GM21717 (cell line): ENCODE results near the gene NOM1.

Experiments
- ATAC-seq: cut with Tn5 transposase; IDR thresholded peaks from one replicate; pipeline ENCODE4 v1.9.1; 2021; ENCODE audit warnings: mild to moderate bottlenecking, moderate library complexity; ENCODE audit not compliant: unreplicated experiment

Gene NOM1

DNA sequence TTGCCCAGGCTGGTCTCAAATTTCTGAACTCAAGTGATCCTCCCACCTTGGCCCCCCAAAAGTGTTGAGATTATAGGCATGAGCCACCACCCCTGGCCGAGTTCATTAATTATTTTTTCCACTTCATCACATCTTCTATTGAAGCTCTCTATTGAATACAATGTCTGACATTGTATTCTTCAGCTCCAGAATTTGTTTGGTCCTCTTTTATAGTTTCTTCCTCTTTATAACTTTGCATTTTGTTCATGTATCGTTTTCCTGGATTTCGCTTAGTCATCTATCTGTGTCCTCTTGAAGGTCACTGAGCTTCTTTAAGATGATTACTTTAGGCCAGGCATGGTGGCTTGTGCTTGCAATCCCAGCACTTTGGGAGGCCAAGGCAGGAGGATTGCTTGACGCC is 30.2 kb downstream of the NOM1 start:
- ATAC-seq, result no peak

DNA sequence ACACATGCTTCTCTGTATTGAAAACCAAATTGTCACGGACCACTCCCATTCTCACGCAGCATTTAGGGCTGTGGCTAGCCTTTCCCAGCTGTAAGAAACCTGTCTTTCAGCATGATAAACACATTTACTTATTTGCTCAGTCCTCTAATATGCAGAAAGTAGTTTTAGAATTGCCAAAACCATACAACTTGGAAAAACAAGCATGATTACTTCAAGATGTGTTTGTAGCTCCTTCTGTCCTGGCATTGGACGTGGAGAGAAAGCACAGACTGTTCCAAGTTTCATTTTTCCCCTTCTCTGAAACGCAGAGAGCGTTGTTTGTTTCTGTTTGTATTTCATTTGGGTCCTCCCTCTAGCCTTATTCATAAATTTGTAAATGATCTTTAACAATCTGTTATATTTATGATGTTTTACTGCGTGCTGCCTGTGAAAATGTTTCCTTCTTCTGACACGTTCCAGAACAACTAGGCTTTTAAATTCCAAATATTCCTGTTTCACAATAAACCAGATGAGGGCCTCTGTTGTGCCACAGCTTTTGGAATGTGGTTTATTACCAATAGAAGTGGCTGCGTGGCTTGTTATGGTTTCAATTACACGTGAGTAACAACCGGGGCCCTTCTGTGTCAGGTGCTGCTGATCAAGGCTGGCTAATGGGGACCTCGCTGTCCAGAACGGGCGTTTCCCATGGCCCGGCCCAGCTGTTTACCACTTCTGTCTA is 34.8 kb downstream of the NOM1 start:
- ATAC-seq, result no peak

DNA sequence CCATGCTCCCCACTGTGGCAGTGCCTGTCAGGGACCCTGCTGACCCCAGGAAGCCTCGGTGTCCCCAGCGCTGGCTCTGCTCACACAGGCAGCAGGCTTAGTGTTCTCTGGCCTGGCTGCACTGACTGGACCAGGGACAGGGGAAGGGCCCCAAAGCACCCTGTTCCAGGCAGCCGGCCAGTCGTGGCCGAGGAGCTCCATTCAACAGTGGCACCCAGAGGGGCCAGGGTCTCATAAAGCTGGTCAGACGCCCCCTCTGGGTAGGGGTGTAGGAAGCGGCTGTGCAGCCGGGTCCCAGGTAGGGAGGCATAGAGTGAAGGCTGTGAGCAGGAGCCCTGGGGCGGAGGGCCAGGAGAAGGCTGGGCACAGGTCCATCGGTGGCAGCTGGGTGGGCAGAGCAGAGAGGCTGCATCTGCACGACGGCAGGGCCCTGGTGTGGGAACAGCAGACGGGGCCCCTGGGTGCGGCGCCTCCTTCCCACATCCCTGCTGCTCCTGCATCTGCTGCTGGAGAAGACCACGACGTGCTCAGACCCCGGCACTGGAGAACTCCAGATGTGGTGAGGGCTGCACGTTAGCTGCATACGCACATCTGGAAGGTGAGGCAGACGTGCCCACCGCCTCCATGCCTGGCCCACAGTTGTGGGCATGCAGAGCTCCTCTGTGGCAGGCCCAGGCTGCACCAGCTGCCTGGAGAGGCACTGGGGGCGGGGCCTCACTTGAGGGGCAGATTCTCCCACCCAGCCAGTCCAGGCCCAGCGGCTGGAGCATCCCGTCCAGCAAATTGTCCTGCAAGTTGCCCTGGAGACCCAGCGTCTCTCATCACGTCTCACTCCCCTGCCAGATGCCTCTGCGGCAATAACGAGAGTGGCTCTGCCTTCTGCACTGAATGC is 35.8 kb downstream of the NOM1 start:
- ATAC-seq, result no peak

DNA sequence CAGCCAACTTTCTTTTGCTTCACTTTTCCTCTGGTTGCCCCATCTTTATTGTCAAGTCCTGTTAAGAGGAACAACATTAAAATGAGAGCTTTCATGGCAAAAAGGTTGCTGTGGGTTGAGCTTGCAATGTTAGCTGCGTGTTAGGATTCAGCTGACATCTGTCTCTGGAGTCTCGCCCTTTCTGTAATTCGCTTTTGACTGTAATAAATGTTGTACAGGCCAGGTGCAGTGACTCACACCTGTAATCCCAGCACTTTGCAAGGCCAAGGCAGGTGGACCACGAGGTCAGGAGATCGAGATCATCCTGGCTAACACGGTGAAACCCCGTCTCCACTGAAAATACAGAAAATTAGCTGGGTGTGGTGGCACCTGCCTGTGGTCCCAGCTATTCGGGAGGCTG is 36.9 kb downstream of the NOM1 start:
- ATAC-seq, result no peak

DNA sequence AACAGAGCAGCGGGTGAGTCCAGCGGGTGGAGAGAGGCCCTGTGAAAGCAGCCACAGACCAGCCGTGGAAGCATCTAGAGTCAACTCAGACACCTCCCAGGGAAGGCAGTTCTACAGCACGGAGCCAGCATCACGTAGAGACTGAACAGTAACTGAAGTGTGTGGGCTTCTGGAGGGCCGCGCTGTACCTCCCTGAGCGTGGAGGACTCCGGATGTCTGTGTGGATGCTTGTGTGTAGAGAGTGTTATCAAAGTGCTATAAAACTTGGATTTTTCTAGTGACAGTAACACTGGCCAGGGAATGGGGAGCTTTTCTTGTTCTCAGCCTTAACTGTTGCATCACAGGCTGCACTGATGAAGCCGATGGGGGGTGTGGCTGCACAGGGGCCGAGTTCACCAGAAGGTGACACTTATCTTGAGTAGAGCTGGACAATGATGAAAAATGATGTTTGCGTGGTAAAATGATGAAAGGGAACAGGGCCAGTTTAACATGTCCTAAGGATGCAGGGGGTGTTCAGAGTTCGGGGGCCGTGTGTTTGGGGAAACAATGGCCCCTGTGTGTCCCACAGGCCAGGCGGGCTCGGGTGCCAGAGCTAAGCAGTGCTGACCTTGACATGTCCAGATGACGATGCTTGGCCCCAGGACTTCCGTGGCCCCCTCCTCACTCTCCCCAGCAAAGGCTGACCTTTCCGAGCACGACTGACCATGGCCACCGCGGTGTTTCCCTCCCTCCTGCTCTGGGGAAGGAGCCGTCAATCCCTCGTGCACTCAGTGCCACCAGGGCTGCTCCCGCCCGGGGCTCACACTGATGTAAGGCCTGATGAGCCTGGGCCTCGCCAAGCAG is 39.1 kb downstream of the NOM1 start:
- no peak for ATAC-seq

DNA sequence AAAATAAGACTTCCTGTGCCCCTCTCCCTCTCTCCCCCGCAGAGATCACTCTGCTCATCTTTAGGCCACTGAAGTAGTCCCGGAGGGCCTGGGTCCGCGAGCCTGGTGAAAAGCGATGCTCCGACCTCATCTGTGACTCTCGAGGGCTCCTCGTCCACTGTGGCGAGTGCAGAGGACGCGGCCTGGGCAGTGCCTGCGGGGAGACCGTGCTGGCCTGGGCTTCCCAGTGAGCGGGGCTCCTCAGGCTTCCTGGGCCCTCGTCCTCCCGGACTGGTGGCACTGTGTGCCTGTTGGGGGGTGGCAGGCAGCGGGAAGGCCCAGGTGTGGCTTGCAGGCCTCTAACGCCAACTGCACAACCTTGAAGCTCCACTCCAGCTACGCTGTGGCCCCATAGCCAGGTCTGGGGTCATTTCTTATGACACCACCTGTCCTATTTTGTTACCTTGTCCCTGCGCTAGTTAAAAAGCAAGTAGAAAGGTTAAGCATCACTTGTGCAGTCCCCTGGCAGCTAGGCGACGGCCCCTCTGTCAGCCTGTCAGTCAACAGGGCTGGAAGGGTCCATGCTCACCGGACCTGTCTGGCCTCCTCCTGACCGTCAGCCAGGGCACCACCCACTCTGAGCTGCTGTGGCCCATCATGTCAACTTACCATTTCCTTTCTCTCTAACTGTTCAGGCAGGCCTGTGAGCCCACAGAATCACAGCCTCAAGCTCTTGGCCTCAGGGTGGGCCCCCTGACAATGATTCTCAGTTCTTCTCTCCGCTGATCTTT is 40.4 kb downstream of the NOM1 start:
- no peak for ATAC-seq

DNA sequence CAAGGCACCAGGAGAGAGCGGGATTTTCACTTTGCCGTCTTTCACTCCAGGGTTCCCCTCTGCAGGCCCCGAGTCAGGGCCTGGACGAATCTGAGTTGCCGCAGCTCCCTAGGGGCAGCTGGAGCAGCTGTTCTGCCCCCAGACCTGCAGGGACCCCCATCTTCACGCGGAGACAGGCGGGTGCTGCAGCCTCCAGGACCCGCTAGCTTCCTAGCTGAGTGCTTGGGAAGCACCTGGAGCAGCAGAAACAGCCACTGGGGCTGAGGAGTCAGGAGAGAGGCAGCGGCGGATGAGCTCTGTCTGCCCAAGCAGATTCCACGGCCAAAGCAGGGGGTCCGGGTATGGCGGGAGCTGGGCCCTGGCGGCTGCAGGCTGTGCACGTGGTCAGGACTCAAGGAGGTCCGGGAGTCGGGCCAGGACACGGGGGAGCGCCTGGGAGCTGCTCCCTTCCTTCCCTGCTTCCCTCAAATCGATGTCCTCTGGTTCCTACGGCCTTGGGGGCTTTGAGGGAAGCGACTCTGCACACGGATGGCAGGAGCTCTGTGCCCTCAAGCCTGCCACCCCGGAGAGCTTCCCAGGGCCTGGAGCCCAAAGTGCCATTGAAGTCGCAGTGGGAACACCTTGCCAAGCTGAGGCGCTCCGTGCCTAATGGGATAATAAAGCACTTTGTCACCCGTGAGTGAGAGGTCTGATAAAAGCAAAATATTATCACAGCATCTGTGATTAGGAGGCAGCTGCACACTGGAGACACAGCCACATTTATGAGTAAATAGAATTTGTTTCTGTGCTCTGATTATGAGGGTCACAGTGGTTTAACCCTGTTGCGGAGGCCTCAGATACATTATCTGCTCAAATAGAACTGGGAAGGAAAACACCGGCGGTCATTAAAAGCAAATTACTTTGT is 43.8 kb downstream of the NOM1 start:
- no peak for ATAC-seq

DNA sequence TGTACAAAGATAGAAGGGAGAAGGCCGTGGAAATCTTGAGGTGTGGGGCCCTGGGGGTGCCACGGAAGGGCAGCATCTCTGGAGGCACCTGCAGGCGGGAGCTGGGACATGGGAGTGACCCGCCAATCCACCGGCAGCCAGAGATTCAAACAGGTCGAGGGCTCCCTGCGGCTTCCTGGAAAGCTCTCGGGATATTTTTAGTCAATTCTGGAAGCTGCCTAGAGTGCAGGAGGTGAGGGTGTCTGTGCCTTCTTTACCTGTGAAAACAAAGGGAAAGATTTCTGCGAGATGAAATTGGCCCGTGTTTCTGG is 44.4 kb downstream of the NOM1 start:
- ATAC-seq, result no peak

DNA sequence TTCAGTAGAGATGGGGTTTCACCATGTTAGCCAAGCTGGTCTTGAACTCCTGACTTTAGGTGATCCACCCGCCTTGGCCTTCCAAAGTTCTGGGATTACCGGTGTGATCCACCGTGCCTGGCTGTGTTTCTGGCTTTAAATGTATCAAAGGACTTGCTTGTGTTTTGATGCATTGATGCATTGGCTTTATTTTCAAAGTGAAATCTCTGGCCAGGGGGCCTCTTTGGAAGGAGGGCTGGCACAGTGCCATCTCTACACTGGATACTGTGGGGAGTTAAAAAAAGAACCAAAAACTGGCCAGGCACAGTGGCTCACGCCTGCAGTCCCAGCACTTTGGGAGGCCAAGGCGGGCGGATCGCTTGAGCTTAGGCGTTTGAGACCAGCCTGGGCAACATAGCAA is 44.9 kb downstream of the NOM1 start:
- no peak for ATAC-seq

DNA sequence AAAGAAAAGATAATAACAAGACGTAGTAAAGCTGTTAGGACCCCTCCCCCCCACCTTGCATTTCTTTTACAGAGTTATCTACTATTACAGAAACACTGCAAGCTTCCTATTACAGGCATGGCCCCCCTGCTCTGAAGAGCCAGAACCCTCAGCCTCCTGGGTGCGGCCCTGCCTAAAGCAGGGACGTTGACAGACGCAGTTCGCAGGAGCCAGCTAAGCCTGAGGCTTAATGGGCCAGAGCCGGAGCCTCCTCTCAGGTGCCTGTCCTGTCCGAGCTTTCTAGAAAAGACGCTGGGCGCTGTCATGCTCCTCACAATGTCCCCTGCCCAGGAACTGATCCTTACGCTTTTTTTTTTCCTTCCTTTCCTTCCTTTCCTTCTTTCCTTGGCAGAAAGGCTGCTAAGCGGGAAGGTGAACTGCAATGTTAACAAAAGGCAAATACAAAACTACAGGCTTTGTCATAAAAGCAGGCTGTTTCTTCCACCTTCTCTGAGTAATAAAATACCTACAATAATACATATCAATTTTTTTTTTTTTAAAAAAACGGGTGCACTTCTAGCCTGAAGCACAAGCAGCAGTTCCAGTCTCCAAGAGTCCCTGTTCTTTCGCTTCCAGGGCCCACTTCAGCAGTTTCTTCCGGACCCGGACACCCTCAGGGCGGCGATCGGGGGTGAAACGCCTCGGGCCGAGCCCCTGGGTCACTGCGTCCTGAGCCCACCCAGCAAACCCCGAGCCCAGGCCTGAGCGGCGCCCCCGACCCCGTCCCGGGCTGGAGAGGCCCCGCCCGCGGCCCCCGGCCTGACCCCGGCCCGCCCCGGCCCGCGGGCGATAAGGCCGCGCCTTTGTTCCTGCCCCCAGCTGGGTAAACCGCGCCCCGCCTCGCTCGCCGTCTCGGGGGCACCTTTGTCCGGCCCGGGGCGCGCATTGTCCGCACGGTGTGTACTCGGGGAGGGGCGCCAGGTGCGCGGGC is 49.8 kb downstream of the NOM1 start:
- ATAC-seq, result no peak

DNA sequence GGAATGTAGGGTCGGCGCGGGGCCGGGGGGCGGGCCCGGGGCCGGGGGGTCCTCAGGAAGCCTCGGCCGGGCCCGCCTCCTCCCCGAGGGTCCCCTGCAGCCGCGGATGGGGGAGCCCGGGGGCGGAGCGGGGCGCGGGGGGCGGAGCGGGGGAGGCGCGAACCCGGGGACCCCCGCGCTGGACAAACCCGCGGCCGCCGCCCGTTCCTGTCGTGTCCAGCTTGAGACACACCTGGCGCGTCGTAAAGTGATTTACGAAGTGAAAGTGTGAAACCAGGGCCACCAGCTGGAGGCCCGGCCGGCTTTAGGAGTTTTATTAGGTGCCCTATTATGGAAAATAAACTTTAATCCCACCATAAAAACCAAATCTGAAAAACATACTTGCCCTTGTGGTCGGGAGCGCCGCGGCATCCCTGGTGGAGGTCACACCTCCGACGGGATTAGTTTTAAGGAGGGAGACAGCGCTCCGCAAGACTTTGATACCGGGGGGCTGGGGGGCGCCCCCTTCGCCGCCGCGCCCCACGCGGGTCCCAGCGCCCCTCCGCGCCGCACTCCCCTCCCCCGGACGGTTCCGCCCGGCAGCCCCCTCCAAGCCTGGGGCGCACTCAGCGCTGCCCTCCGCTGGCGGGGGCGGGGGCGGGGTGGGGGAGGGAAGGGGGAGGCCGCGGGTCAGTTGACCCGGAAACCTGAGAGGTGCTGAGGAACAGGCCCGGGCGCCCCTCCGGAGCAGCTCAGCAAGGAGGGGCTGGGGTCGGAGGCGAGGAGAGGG is 50.6 kb downstream of the NOM1 start:
- no peak for ATAC-seq

DNA sequence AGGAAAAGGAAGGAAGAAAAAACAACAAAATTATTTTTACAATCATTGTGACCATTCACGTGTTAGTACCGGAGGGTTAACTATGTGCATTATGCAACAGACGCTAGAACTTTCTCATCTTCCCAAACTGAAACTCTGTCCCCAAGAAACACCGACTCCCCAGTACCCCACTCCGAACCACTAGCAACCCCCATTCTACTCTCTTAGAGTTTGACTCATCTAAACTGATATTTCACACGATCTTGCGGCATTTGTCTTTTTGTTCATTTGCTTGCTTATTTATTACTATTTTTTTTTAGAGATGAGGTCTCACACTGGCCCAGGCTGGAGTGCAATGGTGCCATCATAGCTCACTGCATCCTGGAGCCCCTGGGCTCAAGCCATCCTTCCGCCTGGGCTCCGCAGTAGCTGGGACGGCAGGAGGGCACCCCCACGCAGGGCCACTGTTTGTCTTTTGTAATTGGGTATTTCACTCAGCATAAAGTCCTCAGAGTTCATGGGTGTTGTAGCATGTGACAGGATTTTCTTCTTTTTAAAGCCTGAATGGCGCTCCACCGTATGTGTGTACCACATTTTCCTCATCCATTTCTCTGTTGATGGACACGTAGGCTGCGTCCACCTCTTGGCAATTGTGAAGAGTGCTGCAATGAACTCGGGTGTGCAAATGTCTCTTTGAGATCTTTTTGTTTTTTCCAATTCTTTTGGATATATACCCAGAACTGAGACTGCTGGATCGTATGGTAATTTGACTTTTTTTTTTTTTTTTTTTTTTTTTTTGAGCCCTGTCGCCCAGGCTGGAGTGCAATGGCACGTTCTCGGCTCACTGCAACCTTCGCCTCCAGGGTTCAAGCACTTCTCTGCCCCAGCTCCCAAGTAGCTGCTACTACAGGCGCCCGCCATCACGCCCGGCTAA is 51.5 kb downstream of the NOM1 start:
- ATAC-seq, result no peak

DNA sequence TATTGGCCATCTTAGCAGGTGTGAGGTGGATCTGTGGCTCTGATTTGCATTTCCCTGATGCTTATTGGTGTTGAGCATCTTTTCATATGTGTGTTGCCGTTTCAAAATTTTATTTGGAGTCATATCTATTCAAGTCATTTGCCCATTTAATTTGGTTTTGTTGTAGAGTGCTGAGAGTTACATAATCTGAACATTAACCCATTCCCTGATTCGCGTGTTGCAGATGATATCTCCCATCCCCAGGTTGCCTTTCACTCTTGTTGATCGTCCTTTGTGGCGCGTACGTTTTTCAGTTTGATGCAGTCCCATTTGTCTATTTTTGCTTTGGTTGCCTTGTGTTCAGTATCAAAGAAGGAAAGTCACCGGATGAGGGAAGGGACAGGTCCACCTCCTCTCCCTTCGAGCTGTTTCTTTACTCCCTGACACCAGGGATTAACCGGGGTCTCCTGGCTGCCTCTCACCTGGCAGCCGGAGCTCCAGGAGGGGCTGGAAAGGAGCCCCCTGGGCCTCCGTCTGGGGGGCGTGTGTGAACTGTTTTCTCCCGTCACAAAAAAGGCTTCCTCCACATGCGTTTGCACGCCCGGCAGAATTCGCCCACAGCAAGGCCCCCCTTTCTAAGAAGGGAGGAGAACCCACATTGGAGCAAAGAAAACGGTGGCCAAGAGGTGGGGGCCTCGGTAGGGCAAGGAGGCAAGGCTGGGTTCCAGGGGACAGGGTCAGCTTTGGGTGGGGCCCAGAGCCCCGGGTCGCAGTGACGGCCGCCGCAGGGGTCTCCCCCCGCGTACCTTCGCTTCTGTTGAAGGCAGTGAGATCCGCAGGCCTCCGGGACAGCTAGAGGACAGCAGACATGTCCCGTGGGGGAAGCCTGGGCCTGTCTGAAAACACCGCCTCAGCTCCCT is 52.7 kb downstream of the NOM1 start:
- ATAC-seq, result no peak

DNA sequence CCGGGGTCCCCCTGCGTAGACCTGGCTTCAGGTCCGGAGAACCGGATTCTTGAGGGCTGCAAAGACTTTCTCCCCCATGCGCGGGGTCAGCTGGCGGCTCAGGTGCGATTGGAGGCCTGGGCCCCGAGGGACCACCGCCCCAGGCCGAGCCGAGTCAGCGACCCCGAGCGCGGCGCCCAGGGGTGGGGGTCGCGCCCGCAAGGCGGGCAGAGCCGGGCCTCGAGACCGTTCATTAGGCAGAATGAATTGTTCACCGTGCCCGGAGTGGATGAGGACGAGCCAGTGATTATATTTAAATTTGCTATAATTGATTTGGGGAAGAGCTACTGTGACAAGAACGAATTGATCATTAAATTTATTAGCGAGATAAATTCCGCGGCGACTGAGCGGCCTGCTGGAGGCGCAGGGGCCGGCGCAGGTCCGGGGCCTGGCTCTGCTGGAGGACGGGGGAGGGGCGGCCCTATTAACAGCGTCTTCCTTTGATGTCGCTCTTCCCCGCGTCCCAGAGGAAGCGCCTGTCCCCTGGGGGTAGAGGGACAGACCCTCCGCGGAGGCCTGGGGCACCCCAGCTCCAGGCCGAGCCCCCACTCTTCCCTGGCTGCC is 53.4 kb downstream of the NOM1 start:
- no peak for ATAC-seq

DNA sequence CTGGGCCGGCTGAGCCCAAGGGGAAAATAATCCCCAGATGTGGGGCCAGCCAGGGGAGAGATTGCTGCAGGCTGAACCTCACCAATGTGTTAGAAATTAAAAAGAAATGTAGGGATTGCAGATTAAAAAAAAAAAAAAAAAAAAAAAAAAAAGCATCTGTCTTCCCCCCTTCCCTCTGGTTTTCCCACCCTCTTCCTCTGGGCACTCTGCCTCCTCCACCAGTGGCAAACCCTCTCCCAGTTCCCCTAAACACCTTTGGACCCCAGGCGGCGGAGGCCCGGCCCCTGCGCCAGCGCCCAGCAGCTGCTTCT is 53.9 kb downstream of the NOM1 start:
- ATAC-seq, result no peak
